ENCODE measurements around the gene CLDN18. TPM values are rescaled to one million over a fixed set of nuclear protein-coding genes. Genes with fewer than 3 reads are reported as not detected.

The CLDN18 gene
- total and polyA plus RNA-seq, 2 donors (not counting 1 experiment from before 2014, with no cell fraction given), result not detected

DNA sequence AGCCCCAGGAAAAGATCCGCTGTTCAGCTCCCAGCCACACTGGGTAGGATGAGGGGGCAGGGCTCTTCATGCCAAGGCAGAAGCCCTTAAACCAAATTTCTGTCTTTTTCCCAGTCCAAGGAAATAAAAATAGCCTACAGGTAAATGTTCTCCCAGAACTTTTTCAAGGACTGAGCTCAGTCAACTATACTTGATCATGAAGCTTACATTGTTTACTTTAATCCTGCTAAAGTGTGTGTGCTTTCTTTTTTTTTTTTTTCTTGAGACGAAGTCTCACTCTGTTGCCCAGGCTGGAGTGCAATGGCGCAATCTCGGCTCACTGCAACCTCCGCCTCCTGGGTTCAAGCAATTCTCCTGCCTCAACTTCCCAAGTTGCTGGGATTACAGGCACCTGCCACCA lies 17.9 kb downstream of the CLDN18 start:
- CTCF ChIA-PET, result no interaction called here
- Mint-ChIP-seq H3K27me3 (peaks cover 8% of the 10 kb centered on the region), H3K9me3 (ENCODE audit: insufficient read depth) (no peaks in the 10 kb centered on the region), H3K4me3 (no peak overlapping the region), H3K27ac (no peak overlapping the region), H3K4me1 (no peaks in the 10 kb centered on the region)
- TF ChIP-seq, protein P1, sequence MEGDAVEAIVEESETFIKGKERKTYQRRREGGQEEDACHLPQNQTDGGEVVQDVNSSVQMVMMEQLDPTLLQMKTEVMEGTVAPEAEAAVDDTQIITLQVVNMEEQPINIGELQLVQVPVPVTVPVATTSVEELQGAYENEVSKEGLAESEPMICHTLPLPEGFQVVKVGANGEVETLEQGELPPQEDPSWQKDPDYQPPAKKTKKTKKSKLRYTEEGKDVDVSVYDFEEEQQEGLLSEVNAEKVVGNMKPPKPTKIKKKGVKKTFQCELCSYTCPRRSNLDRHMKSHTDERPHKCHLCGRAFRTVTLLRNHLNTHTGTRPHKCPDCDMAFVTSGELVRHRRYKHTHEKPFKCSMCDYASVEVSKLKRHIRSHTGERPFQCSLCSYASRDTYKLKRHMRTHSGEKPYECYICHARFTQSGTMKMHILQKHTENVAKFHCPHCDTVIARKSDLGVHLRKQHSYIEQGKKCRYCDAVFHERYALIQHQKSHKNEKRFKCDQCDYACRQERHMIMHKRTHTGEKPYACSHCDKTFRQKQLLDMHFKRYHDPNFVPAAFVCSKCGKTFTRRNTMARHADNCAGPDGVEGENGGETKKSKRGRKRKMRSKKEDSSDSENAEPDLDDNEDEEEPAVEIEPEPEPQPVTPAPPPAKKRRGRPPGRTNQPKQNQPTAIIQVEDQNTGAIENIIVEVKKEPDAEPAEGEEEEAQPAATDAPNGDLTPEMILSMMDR (IDR thresholded peaks at IDR 0.05), result no peak
- TF ChIP-seq EZH2 (IDR thresholded peaks at IDR 0.05; ENCODE audit: borderline replicate concordance, insufficient read depth, low read depth, low read length, poor library complexity, severe bottlenecking), result no peak
- Histone ChIP-seq H3K27me3 (replicated peaks in 1 of 4; ENCODE audit: control extremely low read depth in 1 of 4, control insufficient read depth in 3 of 4, insufficient read depth in 4 of 4, low read length in 3 of 4) (no peaks in the 10 kb centered on the region), H3K4me2 (replicated peaks; ENCODE audit: low read depth, low read length, poor library complexity, severe bottlenecking) (no peak overlapping the region), H3K9ac (ENCODE audit: low read length) (no peak overlapping the region), H3K79me2 (ENCODE audit: control insufficient read depth, insufficient read depth, low read length) (no peaks in the 10 kb centered on the region), H3K27ac (ENCODE audit: low read length in 2 of 2) (no peak overlapping the region), H3K4me3 (ENCODE audit: control extremely low read depth in 1 of 5, extremely low read depth in 1 of 5, insufficient read depth in 1 of 5, low read depth in 2 of 5, low read length in 4 of 5) (no peak overlapping the region), H3K36me3 (replicated peaks in 1 of 2; ENCODE audit: control extremely low read depth in 1 of 2, control insufficient read depth in 1 of 2, extremely low read depth in 1 of 2, insufficient read depth in 2 of 2, low read length in 1 of 2) (no peaks in the 10 kb centered on the region), H2AFZ (ENCODE audit: insufficient read depth, low read depth, low read length, poor library complexity, severe bottlenecking) (no peak overlapping the region), H3K4me1 (ENCODE audit: control insufficient read depth in 2 of 2, insufficient read depth in 2 of 2, low read length in 2 of 2) (no peaks in the 10 kb centered on the region), H3K9me3 (ENCODE audit: control extremely low read depth in 1 of 3, control insufficient read depth in 2 of 3, insufficient read depth in 1 of 3, low read length in 2 of 3) (no peaks in the 10 kb centered on the region), H4K20me1 (ENCODE audit: control insufficient read depth, insufficient read depth, low read length, poor library complexity, severe bottlenecking) (no peaks in the 10 kb centered on the region)
- intact Hi-C loops (cut with micrococcal nuclease), result no loop called here
- 80% methylated on average over 1 of the region's 5 CpGs for WGBS (ENCODE audit: insufficient coverage)
- DNase-seq (no peak), ATAC-seq (ENCODE audit: low read depth) (no peak)
- POLR2A ChIA-PET, result no interaction called here

GRCh38 chr3:138030734-138031280 lies 20.8 kb downstream of the CLDN18 start:
- POLR2A ChIA-PET, result no interaction called here

More at GRCh38 chr3:138030734-138031280, 20.8 kb downstream of the CLDN18 start:
- CTCF ChIA-PET, result no interaction called here
- Histone ChIP-seq H3K4me2 (replicated peaks; ENCODE audit: low read depth, low read length, poor library complexity, severe bottlenecking) (no peak overlapping the region), H2AFZ (ENCODE audit: insufficient read depth, low read depth, low read length, poor library complexity, severe bottlenecking) (no peak overlapping the region), H3K9me3 (ENCODE audit: control extremely low read depth in 1 of 3, control insufficient read depth in 2 of 3, insufficient read depth in 1 of 3, low read length in 2 of 3) (no peaks in the 10 kb centered on the region), H4K20me1 (ENCODE audit: control insufficient read depth, insufficient read depth, low read length, poor library complexity, severe bottlenecking) (no peaks in the 10 kb centered on the region), H3K9ac (ENCODE audit: low read length) (no peak overlapping the region), H3K36me3 (replicated peaks in 1 of 2; ENCODE audit: control extremely low read depth in 1 of 2, control insufficient read depth in 1 of 2, extremely low read depth in 1 of 2, insufficient read depth in 2 of 2, low read length in 1 of 2) (no peaks in the 10 kb centered on the region), H3K4me3 (ENCODE audit: control extremely low read depth in 1 of 5, extremely low read depth in 1 of 5, insufficient read depth in 1 of 5, low read depth in 2 of 5, low read length in 4 of 5) (no peak overlapping the region), H3K27me3 (replicated peaks in 1 of 4; ENCODE audit: control extremely low read depth in 1 of 4, control insufficient read depth in 3 of 4, insufficient read depth in 4 of 4, low read length in 3 of 4) (peaks cover 0 to 5% (median 1%) of the 10 kb centered on the region in 4 experiments), H3K4me1 (ENCODE audit: control insufficient read depth in 2 of 2, insufficient read depth in 2 of 2, low read length in 2 of 2) (no peaks in the 10 kb centered on the region), H3K79me2 (ENCODE audit: control insufficient read depth, insufficient read depth, low read length) (no peaks in the 10 kb centered on the region), H3K27ac (ENCODE audit: low read length in 2 of 2) (no peak overlapping the region)
- ATAC-seq (ENCODE audit: low read depth), result no peak
- H3K4me1 Mint-ChIP-seq, result no peaks in the 10 kb centered on the region
- intact Hi-C loops (cut with micrococcal nuclease), result no loop called here
- WGBS (ENCODE audit: insufficient coverage), result 96% methylated on average over 9 of the region's 11 CpGs
- H3K9me3 Mint-ChIP-seq (ENCODE audit: insufficient read depth), result no peaks in the 10 kb centered on the region
- no peak for TF ChIP-seq EZH2 (IDR thresholded peaks at IDR 0.05; ENCODE audit: borderline replicate concordance, insufficient read depth, low read depth, low read length, poor library complexity, severe bottlenecking)
- TF ChIP-seq, protein P1 (IDR thresholded peaks at IDR 0.05), result no peak
- H3K27ac Mint-ChIP-seq, result no peak overlapping the region
- no peak overlapping the region for H3K4me3 Mint-ChIP-seq
- DNase-seq, result no peak
- H3K27me3 Mint-ChIP-seq, result peaks cover 19% of the 10 kb centered on the region

Data from B cell (primary cell).